Measurements from ENCODE around the gene ACP5. TPM values are rescaled to one million over a fixed set of nuclear protein-coding genes. Genes with fewer than 3 reads are reported as not detected.
A peak's percentile ranks its signal among the peaks of the same experiment; 100 is the strongest.
"Not testable (repeated sequence)": the region's sequence is repeated elsewhere in the genome, so short reads cannot be mapped to it uniquely, and the experiment has no call there.

Gene ACP5
- total RNA-seq, 1 experiment from 2014 or later: not detected

- in situ Hi-C loops (cut with HindIII; ENCODE audit: low sequenced_read_pairs): no loop called here
- no peak for DNase-seq (ENCODE audit: low spot score)
Observed at GRCh38 chr19:11581740-11582139, 4.3 kb upstream of the ACP5 start.

GRCh38 chr19:11580116-11580515 lies 2.7 kb upstream of the ACP5 start:
- DNase-seq (ENCODE audit: low spot score): no peak
- in situ Hi-C loops (cut with HindIII; ENCODE audit: low sequenced_read_pairs): no loop called here

- in situ Hi-C loops (cut with HindIII; ENCODE audit: low sequenced_read_pairs): no loop called here
- no peak for DNase-seq (ENCODE audit: low spot score)
Observed at GRCh38 chr19:11578258-11579142, 1.1 kb upstream of the ACP5 start.

GRCh38 chr19:11576227-11576626 lies 1.2 kb downstream of the ACP5 start:
- in situ Hi-C loops (cut with HindIII; ENCODE audit: low sequenced_read_pairs): no loop called here

GRCh38 chr19:11574689-11575088 lies 2.8 kb downstream of the ACP5 start:
- in situ Hi-C loops (cut with HindIII; ENCODE audit: low sequenced_read_pairs): no loop called here
- no peak for DNase-seq (ENCODE audit: low spot score)

More at GRCh38 chr19:11576227-11576626, 1.2 kb downstream of the ACP5 start:
- no peak for DNase-seq (ENCODE audit: low spot score)

- DNase-seq (ENCODE audit: low spot score); in situ Hi-C loops (cut with HindIII; ENCODE audit: low sequenced_read_pairs): not testable (repeated sequence)
Observed at GRCh38 chr19:11573763-11574162, 3.7 kb downstream of the ACP5 start.

- in situ Hi-C loops (cut with HindIII; ENCODE audit: low sequenced_read_pairs); DNase-seq (ENCODE audit: low spot score): not testable (repeated sequence)
Observed at GRCh38 chr19:11573354-11573753, 4.1 kb downstream of the ACP5 start.

GRCh38 chr19:11570039-11570462 lies 7.4 kb downstream of the ACP5 start:
- DNase-seq (ENCODE audit: low spot score): no peak
- in situ Hi-C loops (cut with HindIII; ENCODE audit: low sequenced_read_pairs): no loop called here

- no peak for DNase-seq (ENCODE audit: low spot score)
- in situ Hi-C loops (cut with HindIII; ENCODE audit: low sequenced_read_pairs): no loop called here
Observed at GRCh38 chr19:11566164-11566563, 11.3 kb downstream of the ACP5 start.

GRCh38 chr19:11565649-11565980 lies 11.8 kb downstream of the ACP5 start:
- in situ Hi-C loops (cut with HindIII; ENCODE audit: low sequenced_read_pairs); DNase-seq (ENCODE audit: low spot score): not testable (repeated sequence)

- DNase-seq (ENCODE audit: low spot score); in situ Hi-C loops (cut with HindIII; ENCODE audit: low sequenced_read_pairs): not testable (repeated sequence)
Observed at GRCh38 chr19:11564082-11564807, 13.2 kb downstream of the ACP5 start.

- in situ Hi-C loops (cut with HindIII; ENCODE audit: low sequenced_read_pairs): no loop called here
- DNase-seq (ENCODE audit: low spot score): no peak
Observed at GRCh38 chr19:11563532-11563931, 13.9 kb downstream of the ACP5 start.

- DNase-seq (ENCODE audit: low spot score): peak; percentile 67
- in situ Hi-C loops (cut with HindIII; ENCODE audit: low sequenced_read_pairs): no loop called here
Observed at GRCh38 chr19:11560404-11561051, 16.9 kb downstream of the ACP5 start.

GRCh38 chr19:11558881-11559828 lies 18.3 kb downstream of the ACP5 start, which contains the start of gene ELOF1:
Gene ELOF1, minus strand, starts transcription at chr19:11559230. Its CDS starts 4,883 bp downstream, at chr19:11554347.
- in situ Hi-C loops (cut with HindIII; ENCODE audit: low sequenced_read_pairs): no loop called here
- DNase-seq (ENCODE audit: low spot score): peak; percentile 99

- in situ Hi-C loops (cut with HindIII; ENCODE audit: low sequenced_read_pairs): no loop called here
- no peak for DNase-seq (ENCODE audit: low spot score)
Observed at GRCh38 chr19:11556634-11557420, 20.6 kb downstream of the ACP5 start.

GRCh38 chr19:11555246-11555645 lies 22.2 kb downstream of the ACP5 start:
- in situ Hi-C loops (cut with HindIII; ENCODE audit: low sequenced_read_pairs): no loop called here
- no peak for DNase-seq (ENCODE audit: low spot score)

GRCh38 chr19:11554160-11554559 lies 23.3 kb downstream of the ACP5 start:
- in situ Hi-C loops (cut with HindIII; ENCODE audit: low sequenced_read_pairs): no loop called here
- DNase-seq (ENCODE audit: low spot score): no peak
